ENCODE results near the gene ZNF300.
"Not testable (repeated sequence)": the region's sequence is repeated elsewhere in the genome, so short reads cannot be mapped to it uniquely, and the experiment has no call there.

Gene ZNF300

GRCh38 chr5:150895431-150896428, 9.1 kb downstream of the ZNF300 start:
- H3K9me3 ChIP-seq (ENCODE audit: control insufficient read depth in 2 of 2, low read length in 2 of 2), result peaks cover 59 to 66% of the 10 kb centered on the region in 2 donors

GRCh38 chr5:150879358-150879757, 25.4 kb downstream of the ZNF300 start:
- Histone ChIP-seq H3K27ac (ENCODE audit: low read length) (no peak overlapping the region), H3K36me3 (ENCODE audit: control insufficient read depth in 2 of 2, insufficient read depth in 2 of 2, low read length in 2 of 2) (no peaks in the 10 kb centered on the region), H3K4me3 (ENCODE audit: low read length in 2 of 2) (no peak overlapping the region), H3K4me1 (ENCODE audit: control insufficient read depth, insufficient read depth, low read length) (no peaks in the 10 kb centered on the region), H3K27me3 (ENCODE audit: control insufficient read depth in 1 of 2, insufficient read depth in 2 of 2, low read length in 2 of 2) (no peaks in the 10 kb centered on the region), H3K9me3 (ENCODE audit: control insufficient read depth in 2 of 2, low read length in 2 of 2) (peaks cover 16 to 20% of the 10 kb centered on the region in 2 donors), H3K9ac (ENCODE audit: low read length in 2 of 2) (no peak overlapping the region)

More at GRCh38 chr5:150895431-150896428, 9.1 kb downstream of the ZNF300 start:
- Histone ChIP-seq H3K9ac (ENCODE audit: low read length in 2 of 2) (no peak overlapping the region), H3K4me3 (ENCODE audit: low read length in 2 of 2) (no peak overlapping the region), H3K27ac (ENCODE audit: low read length) (no peak overlapping the region), H3K4me1 (ENCODE audit: control insufficient read depth, insufficient read depth, low read length) (no peaks in the 10 kb centered on the region), H3K36me3 (ENCODE audit: control insufficient read depth in 2 of 2, insufficient read depth in 2 of 2, low read length in 2 of 2) (peaks cover 23 to 24% of the 10 kb centered on the region in 2 donors), H3K27me3 (ENCODE audit: control insufficient read depth in 1 of 2, insufficient read depth in 2 of 2, low read length in 2 of 2) (no peaks in the 10 kb centered on the region)

DNA sequence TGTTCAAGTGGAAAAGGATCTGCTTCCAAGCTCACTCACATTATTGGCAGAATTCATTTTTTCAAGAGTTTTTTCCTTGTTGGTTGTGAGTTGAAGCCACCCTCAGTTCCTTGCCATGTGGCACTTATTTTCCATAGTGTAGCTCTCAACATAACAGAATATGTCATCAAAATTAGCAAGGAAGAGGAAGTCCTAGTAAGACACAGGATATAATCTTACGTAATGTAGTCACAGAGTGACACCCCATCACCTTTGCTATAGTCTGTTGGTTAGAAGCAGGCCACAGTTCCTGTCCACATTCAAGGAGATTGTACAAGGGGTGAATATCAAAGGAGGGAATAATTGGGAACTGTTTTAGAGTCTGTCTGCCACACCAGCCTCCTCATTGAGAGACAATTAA, 42.7 kb downstream of the ZNF300 start:
- Histone ChIP-seq H3K27ac (ENCODE audit: low read length) (no peak overlapping the region), H3K4me3 (ENCODE audit: low read length in 2 of 2) (no peak overlapping the region), H3K27me3 (ENCODE audit: control insufficient read depth in 1 of 2, insufficient read depth in 2 of 2, low read length in 2 of 2) (no peaks in the 10 kb centered on the region), H3K9ac (ENCODE audit: low read length in 2 of 2) (no peak overlapping the region), H3K36me3 (ENCODE audit: control insufficient read depth in 2 of 2, insufficient read depth in 2 of 2, low read length in 2 of 2) (no peaks in the 10 kb centered on the region), H3K4me1 (ENCODE audit: control insufficient read depth, insufficient read depth, low read length) (no peaks in the 10 kb centered on the region), H3K9me3 (ENCODE audit: control insufficient read depth in 2 of 2, low read length in 2 of 2) (peaks cover 11 to 20% of the 10 kb centered on the region in 2 donors)

DNA sequence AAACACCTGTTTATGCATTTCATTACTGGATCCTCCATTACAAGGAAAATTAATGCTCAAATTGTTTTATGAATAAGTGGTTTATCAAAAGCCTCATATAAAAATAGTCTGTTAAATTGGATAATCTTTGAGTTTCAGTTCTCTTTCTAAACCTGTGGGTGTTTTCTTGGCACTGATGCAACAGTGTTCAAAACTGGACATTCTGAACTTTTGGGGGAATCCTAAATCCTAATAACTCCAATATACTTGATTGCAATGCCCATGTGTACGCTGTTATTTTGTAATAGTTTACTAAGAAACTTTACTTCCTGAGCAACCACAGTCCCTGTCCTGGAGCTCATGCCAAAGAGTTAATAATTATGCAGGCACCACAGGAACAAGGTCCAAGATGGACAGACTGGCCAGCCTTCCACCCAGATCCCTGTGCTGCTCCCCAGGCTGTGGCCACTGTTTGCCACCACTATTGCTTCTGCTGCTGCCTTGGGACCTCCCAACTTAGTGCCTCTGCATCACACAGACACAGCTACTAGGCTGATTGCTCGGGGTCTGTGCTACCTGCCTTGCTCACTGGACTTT, 44.4 kb downstream of the ZNF300 start:
- no peaks in the 10 kb centered on the region for H3K27me3 ChIP-seq (ENCODE audit: control insufficient read depth in 1 of 2, insufficient read depth in 2 of 2, low read length in 2 of 2)
- no peak overlapping the region for H3K4me3 ChIP-seq (ENCODE audit: low read length in 2 of 2)
- no peak overlapping the region for H3K27ac ChIP-seq (ENCODE audit: low read length)
- H3K9me3 ChIP-seq (ENCODE audit: control insufficient read depth in 2 of 2, low read length in 2 of 2), result peaks cover 11 to 20% of the 10 kb centered on the region in 2 donors
- no peaks in the 10 kb centered on the region for H3K36me3 ChIP-seq (ENCODE audit: control insufficient read depth in 2 of 2, insufficient read depth in 2 of 2, low read length in 2 of 2)
- no peaks in the 10 kb centered on the region for H3K4me1 ChIP-seq (ENCODE audit: control insufficient read depth, insufficient read depth, low read length)
- H3K9ac ChIP-seq (ENCODE audit: low read length in 2 of 2), result no peak overlapping the region

DNA sequence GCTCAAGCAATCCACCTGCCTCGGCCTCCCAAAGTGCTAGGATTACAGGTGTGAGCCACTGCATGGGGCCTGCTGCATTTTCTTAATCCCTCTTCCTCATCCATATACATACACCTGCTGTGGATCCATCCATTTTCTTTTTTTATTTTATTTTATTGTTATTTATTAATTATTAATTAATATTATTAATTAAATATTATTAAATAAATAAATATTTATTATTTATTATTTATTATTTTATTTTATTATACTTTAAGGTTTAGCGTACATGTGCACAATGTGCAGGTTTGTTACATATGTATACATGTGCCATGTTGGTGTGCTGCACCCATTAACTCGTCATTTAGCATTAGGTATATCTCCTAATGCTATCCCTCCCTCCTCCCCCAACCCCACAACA, 48.1 kb downstream of the ZNF300 start:
- H3K36me3 ChIP-seq (ENCODE audit: control insufficient read depth in 2 of 2, insufficient read depth in 2 of 2, low read length in 2 of 2); H3K4me1 ChIP-seq (ENCODE audit: control insufficient read depth, insufficient read depth, low read length); H3K9me3 ChIP-seq (ENCODE audit: control insufficient read depth in 2 of 2, low read length in 2 of 2); H3K27me3 ChIP-seq (ENCODE audit: control insufficient read depth in 1 of 2, insufficient read depth in 2 of 2, low read length in 2 of 2); H3K27ac ChIP-seq (ENCODE audit: low read length); H3K9ac ChIP-seq (ENCODE audit: low read length in 2 of 2); H3K4me3 ChIP-seq (ENCODE audit: low read length in 2 of 2): not testable (repeated sequence)

DNA sequence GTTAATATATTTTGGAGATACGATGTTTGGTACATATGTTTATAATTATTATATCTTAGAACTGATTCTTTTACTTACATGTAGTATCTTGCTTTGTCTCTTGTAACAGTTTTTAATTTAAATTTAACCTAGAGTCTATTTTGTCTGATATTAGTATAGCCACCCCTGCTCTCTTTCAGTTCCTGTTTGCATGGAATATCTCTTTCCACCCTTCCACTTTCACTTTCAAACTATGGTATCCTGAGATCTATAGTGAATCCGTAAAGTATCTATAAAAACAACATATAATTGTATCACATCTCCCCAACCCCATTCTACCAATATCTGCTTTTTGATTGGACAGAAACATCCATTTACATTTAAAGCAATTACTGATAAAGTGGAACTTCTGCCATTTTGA, 51.2 kb downstream of the ZNF300 start:
- Histone ChIP-seq H3K27ac (ENCODE audit: low read length) (no peak overlapping the region), H3K4me3 (ENCODE audit: low read length in 2 of 2) (no peak overlapping the region), H3K9ac (ENCODE audit: low read length in 2 of 2) (no peak overlapping the region), H3K36me3 (ENCODE audit: control insufficient read depth in 2 of 2, insufficient read depth in 2 of 2, low read length in 2 of 2) (no peaks in the 10 kb centered on the region), H3K9me3 (ENCODE audit: control insufficient read depth in 2 of 2, low read length in 2 of 2) (no peaks in the 10 kb centered on the region), H3K4me1 (ENCODE audit: control insufficient read depth, insufficient read depth, low read length) (no peaks in the 10 kb centered on the region), H3K27me3 (ENCODE audit: control insufficient read depth in 1 of 2, insufficient read depth in 2 of 2, low read length in 2 of 2) (no peaks in the 10 kb centered on the region)

DNA sequence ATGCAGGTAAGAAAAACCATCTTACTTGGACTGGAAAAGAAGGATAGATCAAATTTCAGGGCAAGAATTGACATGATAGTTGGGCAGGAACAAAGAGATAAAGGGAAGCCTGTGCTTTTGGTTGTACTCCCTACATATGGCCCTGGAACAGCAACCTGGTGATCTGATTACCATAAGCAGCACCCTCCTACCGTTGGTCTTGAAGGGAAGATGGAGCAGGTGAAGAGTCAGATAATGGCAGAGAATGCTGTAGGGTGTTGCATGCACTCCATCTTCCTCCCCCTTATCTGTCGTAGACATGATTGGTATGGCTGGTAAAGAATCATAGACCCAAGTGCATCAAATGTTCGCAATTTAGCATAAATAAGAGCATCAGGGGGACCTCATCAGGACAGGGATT, 53.7 kb downstream of the ZNF300 start:
- H3K36me3 ChIP-seq (ENCODE audit: control insufficient read depth in 2 of 2, insufficient read depth in 2 of 2, low read length in 2 of 2), result no peaks in the 10 kb centered on the region

GRCh38 chr5:150848271-150848670, 56.5 kb downstream of the ZNF300 start:
- peaks cover 0 to 2% of the 10 kb centered on the region in 2 donors for H3K27me3 ChIP-seq (ENCODE audit: control insufficient read depth in 1 of 2, insufficient read depth in 2 of 2, low read length in 2 of 2)
- no peaks in the 10 kb centered on the region for H3K36me3 ChIP-seq (ENCODE audit: control insufficient read depth in 2 of 2, insufficient read depth in 2 of 2, low read length in 2 of 2)
- peaks cover 2% of the 10 kb centered on the region for H3K4me1 ChIP-seq (ENCODE audit: control insufficient read depth, insufficient read depth, low read length)
- no peak overlapping the region for H3K4me3 ChIP-seq (ENCODE audit: low read length in 2 of 2)
- no peak overlapping the region for H3K9ac ChIP-seq (ENCODE audit: low read length in 2 of 2)
- no peak overlapping the region for H3K27ac ChIP-seq (ENCODE audit: low read length)
- no peaks in the 10 kb centered on the region for H3K9me3 ChIP-seq (ENCODE audit: control insufficient read depth in 2 of 2, low read length in 2 of 2)

More for the DNA sequence above, 53.7 kb downstream of the ZNF300 start:
- Histone ChIP-seq H3K4me3 (ENCODE audit: low read length in 2 of 2) (no peak overlapping the region), H3K27ac (ENCODE audit: low read length) (no peak overlapping the region), H3K9ac (ENCODE audit: low read length in 2 of 2) (no peak overlapping the region), H3K27me3 (ENCODE audit: control insufficient read depth in 1 of 2, insufficient read depth in 2 of 2, low read length in 2 of 2) (peaks cover 0 to 2% of the 10 kb centered on the region in 2 donors), H3K4me1 (ENCODE audit: control insufficient read depth, insufficient read depth, low read length) (peaks cover 2% of the 10 kb centered on the region), H3K9me3 (ENCODE audit: control insufficient read depth in 2 of 2, low read length in 2 of 2) (no peaks in the 10 kb centered on the region)

- Histone ChIP-seq H3K9me3 (ENCODE audit: control insufficient read depth in 2 of 2, low read length in 2 of 2) (no peaks in the 10 kb centered on the region), H3K9ac (ENCODE audit: low read length in 2 of 2) (no peak overlapping the region), H3K4me1 (ENCODE audit: control insufficient read depth, insufficient read depth, low read length) (peaks cover 2% of the 10 kb centered on the region), H3K4me3 (ENCODE audit: low read length in 2 of 2) (no peak overlapping the region), H3K27ac (ENCODE audit: low read length) (no peak overlapping the region), H3K36me3 (ENCODE audit: control insufficient read depth in 2 of 2, insufficient read depth in 2 of 2, low read length in 2 of 2) (no peaks in the 10 kb centered on the region), H3K27me3 (ENCODE audit: control insufficient read depth in 1 of 2, insufficient read depth in 2 of 2, low read length in 2 of 2) (peaks cover 0 to 2% of the 10 kb centered on the region in 2 donors)
Observed at GRCh38 chr5:150847334-150847695, 57.5 kb downstream of the ZNF300 start.

- H3K9me3 ChIP-seq (ENCODE audit: control insufficient read depth in 2 of 2, low read length in 2 of 2), result no peaks in the 10 kb centered on the region
- no peak overlapping the region for H3K9ac ChIP-seq (ENCODE audit: low read length in 2 of 2)
- H3K27me3 ChIP-seq (ENCODE audit: control insufficient read depth in 1 of 2, insufficient read depth in 2 of 2, low read length in 2 of 2), result peaks cover 0 to 2% of the 10 kb centered on the region in 2 donors
- H3K27ac ChIP-seq (ENCODE audit: low read length), result no peak overlapping the region
- peaks cover 2% of the 10 kb centered on the region for H3K4me1 ChIP-seq (ENCODE audit: control insufficient read depth, insufficient read depth, low read length)
- no peak overlapping the region for H3K4me3 ChIP-seq (ENCODE audit: low read length in 2 of 2)
- no peaks in the 10 kb centered on the region for H3K36me3 ChIP-seq (ENCODE audit: control insufficient read depth in 2 of 2, insufficient read depth in 2 of 2, low read length in 2 of 2)
Observed at GRCh38 chr5:150846654-150847333, 58.0 kb downstream of the ZNF300 start.

Measured in stomach smooth muscle (tissue), 2 donors.